NK-92 (cell line): ENCODE results near the gene PHKG1.
"Not testable (repeated sequence)": the region's sequence is repeated elsewhere in the genome, so short reads cannot be mapped to it uniquely, and the experiment has no call there.

Experiments
- DNase-seq: peaks from one replicate; lab custom pipeline; 2025; ENCODE audit not compliant: unreplicated experiment; lab: John Stamatoyannopoulos, UW

The PHKG1 gene

DNA sequence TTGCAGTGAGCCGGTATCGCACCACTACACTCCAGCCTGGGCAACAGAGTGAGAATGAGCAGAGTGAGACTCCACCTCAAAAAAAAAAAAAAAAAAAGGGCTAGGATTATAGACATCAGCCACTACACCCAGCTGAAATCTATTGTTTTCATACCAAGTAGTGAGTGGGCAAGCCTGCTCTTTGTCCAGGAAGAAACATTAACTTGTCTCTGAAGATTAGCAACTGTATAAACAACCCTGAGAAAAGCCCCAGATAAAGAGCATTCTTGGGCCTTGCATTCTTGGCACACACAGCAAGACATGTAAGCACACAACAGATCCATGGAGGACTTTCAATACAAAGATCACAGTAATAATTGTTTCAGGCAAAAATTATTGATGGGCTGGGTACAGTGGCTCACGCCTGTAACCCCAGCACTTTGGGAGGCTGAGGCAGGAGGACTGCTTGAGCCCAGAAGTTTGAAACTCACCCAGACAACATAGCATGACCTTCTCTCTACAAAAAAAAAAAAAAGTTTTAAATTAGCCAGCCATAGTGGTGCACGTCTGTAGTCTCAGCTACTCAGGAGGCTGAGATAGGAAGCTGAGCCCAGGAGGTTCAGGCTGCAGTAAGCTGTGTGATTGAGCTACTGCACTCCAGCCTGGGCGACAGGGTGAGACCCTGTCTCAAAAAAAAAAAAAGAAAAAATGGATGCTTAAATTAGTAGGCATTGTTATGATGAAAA is 45.9 kb downstream of the PHKG1 start:
- no peak for DNase-seq

DNA sequence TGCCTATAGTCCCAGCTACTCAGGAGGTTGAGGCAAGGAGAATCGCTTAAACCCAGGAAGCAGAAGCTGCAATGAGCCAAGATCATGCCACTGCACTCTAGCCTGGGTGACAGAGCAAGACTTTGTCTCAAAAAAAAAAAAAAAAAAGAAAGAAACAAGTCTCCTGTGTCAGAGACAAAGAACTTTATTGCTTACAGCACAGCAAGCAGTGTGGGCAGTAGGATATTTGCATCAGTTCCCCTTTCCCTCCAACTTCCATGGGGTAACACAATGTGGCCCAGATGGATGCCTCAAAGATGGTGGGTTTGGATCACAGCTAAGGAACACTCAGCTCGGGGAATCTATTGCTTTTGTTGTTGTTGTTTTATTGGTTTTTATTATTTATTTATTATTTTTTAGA is 47.0 kb downstream of the PHKG1 start:
- not testable (repeated sequence) for DNase-seq

DNA sequence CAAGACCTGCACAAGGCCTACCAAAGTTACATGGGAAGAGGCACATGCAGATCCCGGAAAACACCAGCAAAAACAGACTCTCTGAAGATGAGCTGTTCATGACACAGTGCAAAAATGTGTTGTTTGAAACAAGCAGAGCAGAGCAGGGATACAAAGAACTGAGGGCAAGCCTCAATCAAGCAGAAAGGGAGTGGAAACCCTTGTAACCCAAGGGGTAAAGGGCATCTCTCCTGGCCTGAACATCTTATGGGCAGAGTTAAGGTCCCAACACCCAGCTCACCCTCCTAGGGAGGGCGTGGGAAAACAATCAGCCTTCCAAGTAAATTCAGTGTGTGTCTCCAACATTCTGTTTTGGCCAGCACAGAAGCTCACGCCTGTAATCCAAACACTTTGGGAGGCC is 52.0 kb downstream of the PHKG1 start:
- DNase-seq = no peak

DNA sequence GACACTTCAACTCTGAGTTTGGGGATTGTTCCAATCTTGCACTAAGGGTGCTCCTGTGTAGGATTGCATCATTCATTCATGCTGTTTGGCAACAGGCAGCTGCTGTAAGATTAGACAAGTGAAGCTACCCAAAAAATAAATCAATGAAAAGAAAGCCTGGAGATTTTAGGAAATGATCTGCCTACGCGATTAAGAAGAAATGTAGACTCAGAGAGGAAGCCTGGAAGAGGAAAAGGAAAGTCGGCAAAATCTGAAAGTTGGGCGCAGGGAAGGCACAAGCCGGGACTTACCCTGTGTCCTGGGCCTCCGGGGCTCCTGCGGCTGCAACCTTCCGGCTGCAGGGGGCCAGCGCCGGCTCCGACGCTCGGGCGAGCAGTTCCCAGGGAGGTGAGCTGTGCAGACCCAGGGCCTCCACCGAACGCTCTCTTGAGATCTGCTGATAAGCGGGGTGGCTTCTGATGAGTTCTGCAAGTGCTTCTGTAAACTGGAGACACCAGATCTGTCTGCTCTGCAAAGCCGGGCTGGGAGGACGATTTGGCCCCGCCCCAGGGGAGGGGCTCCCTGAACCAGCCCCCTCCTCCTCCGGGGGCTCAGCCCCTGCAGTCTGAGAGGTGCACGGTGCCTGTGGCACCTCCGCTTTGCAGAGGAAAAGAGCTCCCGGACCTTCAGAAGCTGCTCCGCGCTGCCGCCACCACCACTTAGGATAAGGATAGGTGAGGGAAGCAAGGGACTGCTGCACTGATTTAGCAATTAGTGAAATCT is 58.9 kb downstream of the PHKG1 start:
- DNase-seq = no peak

DNA sequence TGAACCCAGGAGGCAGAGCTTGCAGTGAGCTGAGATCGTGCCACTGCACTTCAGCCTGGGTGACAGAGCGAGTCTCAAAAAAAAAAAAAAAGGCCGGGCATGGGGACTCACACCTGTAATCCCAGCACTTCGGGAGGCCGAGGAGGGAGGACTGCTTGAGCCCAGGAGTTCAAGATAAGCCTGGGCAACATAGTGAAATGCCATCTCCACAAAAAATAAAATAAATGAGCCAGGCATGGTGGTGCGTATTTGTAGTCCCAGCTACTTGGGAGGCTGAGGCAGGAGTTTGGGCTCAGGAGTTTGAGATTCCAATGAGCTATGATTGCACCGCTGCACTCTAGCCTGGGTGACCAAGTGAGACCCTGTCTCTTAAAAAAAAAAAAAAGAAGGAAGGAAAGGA is 60.2 kb downstream of the PHKG1 start:
- DNase-seq = not testable (repeated sequence)

DNA sequence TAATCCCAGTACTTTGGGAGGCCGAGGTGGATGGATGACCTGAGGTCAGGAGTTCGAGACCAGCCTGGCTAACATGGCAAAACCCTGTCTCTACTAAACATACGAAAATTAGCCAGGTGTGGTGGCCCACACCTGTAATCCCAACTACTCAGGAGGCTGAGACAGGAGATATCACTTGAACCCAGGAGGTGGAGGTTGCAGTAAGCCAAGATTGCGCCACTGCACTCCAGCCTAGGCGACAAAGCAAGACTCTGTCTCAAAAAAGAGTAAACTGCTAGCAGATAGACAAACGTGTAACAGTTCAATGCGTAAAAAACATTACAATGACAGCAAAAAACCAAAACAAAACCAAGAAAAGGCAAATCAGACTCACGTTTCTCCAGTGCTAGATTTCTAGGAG is 61.2 kb downstream of the PHKG1 start:
- not testable (repeated sequence) for DNase-seq

- DNase-seq = no peak
Measured at GRCh38 chr7:56030340-56030739, 62.4 kb downstream of the PHKG1 start.
